ENCODE measurements around the gene FLT4.

The FLT4 gene

DNA sequence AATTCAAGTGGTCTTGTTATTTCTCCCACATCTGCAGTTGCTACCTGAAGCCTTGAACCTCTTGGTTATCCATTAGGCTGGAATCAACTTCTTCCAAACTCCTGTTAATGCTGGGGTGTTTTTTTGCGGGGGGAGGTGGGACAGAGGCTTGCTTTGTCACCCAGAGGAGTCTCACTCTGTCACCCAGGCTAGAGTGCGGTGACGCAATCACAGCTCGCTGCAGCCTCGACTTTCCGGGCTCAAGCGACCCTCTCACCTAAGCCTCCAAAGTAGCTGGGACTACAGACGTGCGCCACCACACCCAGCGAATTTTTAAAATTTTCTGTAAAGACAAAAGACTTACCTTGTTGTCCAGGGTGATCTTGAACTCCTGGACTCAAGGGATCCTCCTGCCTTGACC is 62.5 kb downstream of the FLT4 start:
- DNase-seq, result no peak

DNA sequence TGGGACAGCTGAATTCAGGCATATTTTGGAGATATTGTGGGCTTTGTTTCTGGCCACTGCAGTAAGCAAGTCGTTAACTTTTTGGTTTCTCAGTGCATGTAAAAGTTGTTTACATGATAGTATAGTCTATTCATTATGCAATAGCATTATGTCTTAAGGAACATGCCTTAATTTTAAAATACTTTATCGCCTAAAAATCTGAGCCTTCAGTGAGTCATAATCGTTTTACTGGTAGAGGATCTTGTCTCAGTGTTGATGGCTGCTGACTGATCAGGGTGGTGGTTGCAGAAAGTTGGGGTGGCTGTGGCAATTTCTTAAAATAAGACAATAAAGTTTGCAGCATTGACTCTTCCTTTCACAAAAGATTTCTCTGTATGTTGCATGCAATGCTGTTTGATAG is 63.2 kb downstream of the FLT4 start:
- DNase-seq, result no peak

DNA sequence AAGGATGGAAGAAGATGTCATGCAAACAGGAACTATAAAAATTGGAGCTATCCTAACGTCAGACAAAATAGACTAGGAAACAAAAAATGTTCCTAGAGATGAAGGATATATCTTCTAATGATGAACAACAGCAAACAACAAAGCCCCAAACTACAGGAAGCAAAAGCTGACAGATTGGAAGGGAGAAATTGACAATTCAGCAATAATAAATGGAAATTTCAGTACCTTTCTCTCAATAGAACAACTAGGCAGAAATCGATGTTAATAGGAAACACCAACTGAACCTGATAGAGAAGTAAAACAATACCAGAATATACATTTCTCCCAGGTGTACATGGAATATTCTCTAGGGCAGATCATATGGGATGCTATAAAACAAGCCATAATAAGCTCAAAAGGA is 65.7 kb downstream of the FLT4 start:
- no peak for DNase-seq

DNA sequence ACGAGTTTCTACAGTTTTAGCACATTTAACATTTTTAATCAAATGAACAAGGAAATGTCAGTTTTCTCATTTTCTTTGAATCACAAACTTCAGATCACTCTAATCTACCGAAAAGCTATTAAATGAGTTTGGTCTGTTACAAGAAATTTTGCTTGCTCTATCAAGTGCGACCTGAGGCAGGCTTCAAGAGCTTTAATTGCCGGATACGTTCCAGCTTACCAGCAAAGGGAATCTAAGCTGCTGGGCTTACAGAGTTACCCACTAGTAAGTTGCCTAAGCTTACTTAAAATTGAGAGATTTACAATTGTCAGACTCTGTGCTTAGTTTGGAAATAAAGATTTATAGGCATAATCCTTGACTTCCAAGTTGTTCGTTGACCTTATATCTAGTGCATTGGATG is 68.7 kb downstream of the FLT4 start:
- no peak for DNase-seq

DNA sequence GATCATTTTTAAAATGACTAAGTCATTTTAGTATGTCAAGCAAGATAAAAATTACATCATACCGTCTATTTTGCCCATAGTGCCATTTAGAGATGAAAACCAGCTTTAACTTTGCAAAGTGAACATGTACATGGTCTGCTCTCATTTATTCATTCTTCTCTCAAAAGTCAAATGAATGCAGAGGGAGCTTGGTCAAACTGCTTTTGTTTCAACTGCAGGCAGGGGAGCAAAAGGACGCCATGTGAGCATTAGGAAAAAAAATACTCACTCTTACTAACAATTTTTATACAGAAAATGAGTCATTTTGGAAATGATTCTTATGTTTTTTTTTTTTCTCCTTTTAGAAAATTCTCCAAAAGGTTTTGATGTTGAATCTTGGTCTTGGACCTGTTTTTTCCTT is 73.8 kb downstream of the FLT4 start:
- no peak for DNase-seq

DNA sequence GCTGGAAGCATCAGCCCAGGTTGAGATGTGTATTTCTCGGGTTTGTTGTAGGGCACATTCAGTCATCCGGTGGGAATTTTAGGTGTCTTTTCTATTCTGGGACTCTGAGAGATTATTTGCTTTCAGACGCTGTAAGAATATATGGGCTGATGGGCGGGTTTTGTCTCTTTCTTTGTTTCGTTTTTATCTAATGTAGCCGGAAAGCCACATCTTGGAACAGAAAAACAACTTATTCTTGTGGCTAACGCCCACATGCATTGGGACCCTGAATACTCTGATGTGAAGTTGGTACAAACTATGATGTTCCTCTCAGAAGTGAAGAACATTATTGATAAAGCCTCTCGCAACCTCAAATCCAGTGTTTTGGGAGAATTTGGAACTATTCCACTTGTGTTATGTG is 80.5 kb downstream of the FLT4 start:
- no peak for DNase-seq

DNA sequence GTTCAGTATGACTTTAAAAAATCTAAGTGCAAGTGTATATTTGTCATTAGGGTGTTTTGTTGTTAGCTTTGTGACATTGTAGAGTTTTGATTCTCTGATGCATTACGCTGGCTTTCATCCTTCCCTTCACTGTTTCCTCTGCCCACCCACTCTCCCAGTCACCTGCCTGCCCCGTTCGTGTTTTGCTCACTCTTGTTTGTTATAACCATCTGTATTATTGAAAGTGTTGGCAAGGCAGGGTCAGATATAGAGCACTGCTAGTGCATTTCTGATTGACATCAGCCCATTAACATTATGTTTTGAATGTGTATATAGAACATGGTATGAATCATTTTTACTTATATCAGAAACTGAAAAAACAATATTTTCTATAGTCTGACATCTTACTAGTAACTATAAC is 85.4 kb downstream of the FLT4 start:
- DNase-seq, result no peak

DNA sequence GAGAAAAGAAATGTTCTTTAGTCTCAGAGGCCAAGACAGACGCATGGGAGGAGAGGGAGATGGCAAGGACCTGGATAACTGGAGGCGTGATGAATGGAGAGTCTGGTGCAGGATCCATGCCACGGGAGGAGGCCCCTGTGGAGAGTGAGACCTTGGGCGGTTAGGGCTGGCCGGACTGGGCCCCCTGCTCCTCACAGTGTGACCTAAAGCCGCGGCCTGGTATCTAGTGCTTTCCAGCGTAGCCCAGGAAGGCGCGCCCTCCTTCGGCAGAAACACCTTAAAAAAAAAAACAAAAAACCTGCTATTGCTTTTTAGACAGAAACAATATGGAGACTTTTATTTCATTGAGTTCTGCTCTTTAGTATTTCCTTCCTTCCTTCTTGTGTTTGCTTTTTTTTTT is 91.2 kb downstream of the FLT4 start:
- DNase-seq, result no peak

DNA sequence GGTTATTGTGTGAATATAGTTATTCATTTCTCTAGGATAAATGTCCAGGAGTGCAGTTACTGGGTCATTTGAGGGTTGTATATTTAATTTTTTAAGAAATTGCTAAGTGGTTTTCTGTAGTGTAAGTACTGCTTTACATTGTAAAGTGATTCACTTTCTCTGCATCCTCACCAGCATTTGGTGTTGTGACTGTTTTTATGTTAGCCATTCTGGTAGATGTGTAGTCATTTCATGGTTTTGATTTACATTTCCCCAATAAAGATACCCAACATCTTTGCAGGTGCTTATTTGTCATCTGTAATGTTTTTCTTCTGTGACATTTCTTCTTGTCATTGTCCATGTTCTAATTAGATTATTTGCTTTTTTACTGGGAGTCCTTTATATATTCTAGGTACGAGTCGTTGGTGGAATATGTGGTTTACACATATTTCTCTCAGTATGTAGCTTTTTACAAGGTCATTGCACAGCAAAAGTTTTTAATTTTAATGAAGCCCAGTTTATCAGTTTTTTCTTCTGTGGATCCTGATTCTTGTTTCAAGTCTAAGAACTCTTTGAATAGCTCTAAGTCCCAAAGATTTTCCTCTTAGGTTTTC is 92.1 kb downstream of the FLT4 start:
- DNase-seq, result no peak

DNA sequence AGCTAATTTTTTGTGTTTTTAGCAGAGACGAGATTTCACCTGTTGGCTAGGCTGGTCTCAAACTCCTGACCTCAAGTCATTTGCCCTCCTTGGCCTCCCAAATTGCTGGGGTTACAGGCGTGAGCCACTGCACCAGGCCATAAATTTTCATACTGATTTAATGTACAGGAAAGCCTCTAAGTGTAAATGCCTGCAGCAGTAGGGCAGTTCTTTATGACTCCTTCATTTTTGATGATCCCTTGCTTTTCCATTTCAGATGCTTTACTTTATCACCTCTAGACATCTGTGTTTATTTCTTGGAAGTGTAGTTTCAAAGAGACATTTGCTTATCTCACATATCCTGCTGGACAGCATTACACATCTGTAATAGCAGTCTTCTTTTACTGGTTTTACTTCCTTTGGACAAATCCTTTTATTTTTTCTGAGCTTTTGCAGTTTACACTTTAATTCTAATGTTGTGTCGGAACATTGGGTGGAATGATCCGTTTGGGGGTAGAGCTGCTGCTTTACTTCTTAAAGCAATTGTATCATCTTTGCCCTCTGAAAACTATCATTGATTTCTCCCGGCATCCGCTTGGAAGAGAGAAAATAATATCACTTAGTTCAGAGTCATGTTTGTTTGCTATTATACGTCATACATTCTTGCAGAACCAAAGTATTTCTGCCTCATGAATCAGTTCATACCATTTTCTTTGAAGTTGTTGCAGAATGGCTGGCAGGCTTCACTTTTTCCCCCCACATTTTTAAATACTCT is 94.1 kb downstream of the FLT4 start:
- DNase-seq, result no peak

DNA sequence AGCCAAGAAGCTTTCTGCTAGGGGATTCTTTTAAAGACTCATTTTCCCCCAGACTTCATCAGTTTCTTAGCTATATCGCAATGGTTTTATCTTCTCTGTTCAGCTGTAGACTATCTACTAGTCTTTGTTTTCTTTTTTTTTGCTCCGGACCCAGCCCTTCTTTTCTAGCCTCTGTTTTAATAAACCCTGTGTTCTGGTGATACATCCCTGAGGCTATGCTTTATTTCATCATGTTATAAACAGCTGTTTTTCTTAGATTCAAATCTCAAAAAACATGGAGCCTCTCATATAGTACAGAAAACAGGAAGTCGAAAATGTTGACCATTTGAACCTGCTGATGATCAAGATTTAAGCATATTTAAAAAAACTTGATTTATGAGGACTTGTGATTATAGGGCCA is 95.9 kb downstream of the FLT4 start:
- DNase-seq, result no peak
